HG02610 (cell line): Measurements from ENCODE around the gene FOLH1.
"Not testable (repeated sequence)": the region's sequence is repeated elsewhere in the genome, so short reads cannot be mapped to it uniquely, and the experiment has no call there.

ENCODE experiments used
- ATAC-seq: cut with Tn5 transposase; IDR thresholded peaks from one replicate; pipeline ENCODE4 v1.9.1; 2021; ENCODE audit warnings: mild to moderate bottlenecking, moderate library complexity; ENCODE audit not compliant: unreplicated experiment

Gene FOLH1

GRCh38 chr11:49184756-49185155 is 23.6 kb downstream of the FOLH1 start:
- ATAC-seq: not testable (repeated sequence)

- ATAC-seq: not testable (repeated sequence)
Measured at GRCh38 chr11:49177936-49178335, 30.5 kb downstream of the FOLH1 start.

GRCh38 chr11:49175378-49175777 is 33.0 kb downstream of the FOLH1 start:
- ATAC-seq: not testable (repeated sequence)

- ATAC-seq: not testable (repeated sequence)
Measured at GRCh38 chr11:49174691-49175366, 33.6 kb downstream of the FOLH1 start.

GRCh38 chr11:49171613-49172012 is 36.8 kb downstream of the FOLH1 start:
- not testable (repeated sequence) for ATAC-seq

- not testable (repeated sequence) for ATAC-seq
Measured at GRCh38 chr11:49169579-49169978, 38.8 kb downstream of the FOLH1 start.

- not testable (repeated sequence) for ATAC-seq
Measured at GRCh38 chr11:49168992-49169391, 39.4 kb downstream of the FOLH1 start.

GRCh38 chr11:49151211-49151610 is 57.2 kb downstream of the FOLH1 start:
- no peak for ATAC-seq

GRCh38 chr11:49102356-49102755 is 106.0 kb downstream of the FOLH1 start:
- not testable (repeated sequence) for ATAC-seq
